ENCODE results near the gene HTRA2. TPM values are rescaled to one million over a fixed set of nuclear protein-coding genes. Genes with fewer than 3 reads are reported as not detected.

HTRA2 gene
- total and polyA plus RNA-seq, 4 donors = 32.0 to 57.3 (median 51.5) TPM

- WGBS (ENCODE audit: insufficient coverage) = 80% methylated on average over 4 of the region's 4 CpGs
- H3K9me3 ChIP-seq (ENCODE audit: control insufficient read depth, insufficient read depth, low read length) = no peaks in the 10 kb centered on the region
- no peaks in the 10 kb centered on the region for H3K27me3 ChIP-seq (ENCODE audit: control insufficient read depth, insufficient read depth, low read length)
These were observed 7.4 kb downstream of the HTRA2 start for GRCh38 chr2:74537140-74537539.

GRCh38 chr2:74538881-74539339 lies 9.2 kb downstream of the HTRA2 start:
- H3K4me1 ChIP-seq (ENCODE audit: control insufficient read depth, insufficient read depth, low read length) = no peaks in the 10 kb centered on the region
- peaks cover 31% of the 10 kb centered on the region for H3K36me3 ChIP-seq (ENCODE audit: control insufficient read depth, insufficient read depth, low read length)
- DNase-seq (ENCODE audit: low read depth in 4 of 6, low spot score in 6 of 6) = no peak
- H3K27ac ChIP-seq (ENCODE audit: low read depth, low read length) = no peak overlapping the region
- 85% methylated on average over 6 of the region's 7 CpGs for WGBS (ENCODE audit: insufficient coverage)
- H3K4me3 ChIP-seq (ENCODE audit: low read depth, low read length) = no peak overlapping the region
- no peaks in the 10 kb centered on the region for H3K9me3 ChIP-seq (ENCODE audit: control insufficient read depth, insufficient read depth, low read length)
- no peaks in the 10 kb centered on the region for H3K27me3 ChIP-seq (ENCODE audit: control insufficient read depth, insufficient read depth, low read length)

More at GRCh38 chr2:74537140-74537539, 7.4 kb downstream of the HTRA2 start:
- H3K4me3 ChIP-seq (ENCODE audit: low read depth, low read length) = no peak overlapping the region
- DNase-seq (ENCODE audit: low read depth in 4 of 6, low spot score in 6 of 6) = no peak
- no peak overlapping the region for H3K27ac ChIP-seq (ENCODE audit: low read depth, low read length)
- H3K36me3 ChIP-seq (ENCODE audit: control insufficient read depth, insufficient read depth, low read length) = peaks cover 47% of the 10 kb centered on the region
- no peaks in the 10 kb centered on the region for H3K4me1 ChIP-seq (ENCODE audit: control insufficient read depth, insufficient read depth, low read length)

GRCh38 chr2:74540291-74540690 lies 10.6 kb downstream of the HTRA2 start:
- WGBS (ENCODE audit: insufficient coverage) = 76% methylated on average over 5 of the region's 5 CpGs
- no peaks in the 10 kb centered on the region for H3K4me1 ChIP-seq (ENCODE audit: control insufficient read depth, insufficient read depth, low read length)
- H3K27me3 ChIP-seq (ENCODE audit: control insufficient read depth, insufficient read depth, low read length) = no peaks in the 10 kb centered on the region
- no peak overlapping the region for H3K4me3 ChIP-seq (ENCODE audit: low read depth, low read length)
- peaks cover 17% of the 10 kb centered on the region for H3K36me3 ChIP-seq (ENCODE audit: control insufficient read depth, insufficient read depth, low read length)
- DNase-seq (ENCODE audit: low read depth in 4 of 6, low spot score in 6 of 6) = no peak
- H3K9me3 ChIP-seq (ENCODE audit: control insufficient read depth, insufficient read depth, low read length) = no peaks in the 10 kb centered on the region
- no peak overlapping the region for H3K27ac ChIP-seq (ENCODE audit: low read depth, low read length)

GRCh38 chr2:74542978-74543377 lies 13.2 kb downstream of the HTRA2 start:
- Histone ChIP-seq H3K9me3 (ENCODE audit: control insufficient read depth, insufficient read depth, low read length) (no peaks in the 10 kb centered on the region), H3K27me3 (ENCODE audit: control insufficient read depth, insufficient read depth, low read length) (no peaks in the 10 kb centered on the region), H3K4me1 (ENCODE audit: control insufficient read depth, insufficient read depth, low read length) (no peaks in the 10 kb centered on the region), H3K4me3 (ENCODE audit: low read depth, low read length) (no peak overlapping the region), H3K27ac (ENCODE audit: low read depth, low read length) (no peak overlapping the region), H3K36me3 (ENCODE audit: control insufficient read depth, insufficient read depth, low read length) (peaks cover 3% of the 10 kb centered on the region)
- 100% methylated on average over 1 of the region's 1 CpG for WGBS (ENCODE audit: insufficient coverage)
- DNase-seq (ENCODE audit: low read depth in 4 of 6, low spot score in 6 of 6) = no peak

- Histone ChIP-seq H3K36me3 (ENCODE audit: control insufficient read depth, insufficient read depth, low read length) (peaks cover 5% of the 10 kb centered on the region), H3K4me1 (ENCODE audit: control insufficient read depth, insufficient read depth, low read length) (peaks cover 13% of the 10 kb centered on the region), H3K27ac (ENCODE audit: low read depth, low read length) (no peak overlapping the region), H3K27me3 (ENCODE audit: control insufficient read depth, insufficient read depth, low read length) (peaks cover 3% of the 10 kb centered on the region), H3K4me3 (ENCODE audit: low read depth, low read length) (no peak overlapping the region), H3K9me3 (ENCODE audit: control insufficient read depth, insufficient read depth, low read length) (no peaks in the 10 kb centered on the region)
- WGBS (ENCODE audit: insufficient coverage) = 95% methylated on average over 3 of the region's 3 CpGs
- no peak for DNase-seq (ENCODE audit: low read depth in 4 of 6, low spot score in 6 of 6)
These were observed 14.9 kb downstream of the HTRA2 start for GRCh38 chr2:74544634-74545033.

GRCh38 chr2:74546004-74546403 lies 16.3 kb downstream of the HTRA2 start:
- H3K27me3 ChIP-seq (ENCODE audit: control insufficient read depth, insufficient read depth, low read length) = peaks cover 3% of the 10 kb centered on the region
- no peak overlapping the region for H3K4me3 ChIP-seq (ENCODE audit: low read depth, low read length)
- peaks cover 20% of the 10 kb centered on the region for H3K4me1 ChIP-seq (ENCODE audit: control insufficient read depth, insufficient read depth, low read length)
- 75% methylated on average over 1 of the region's 3 CpGs for WGBS (ENCODE audit: insufficient coverage)
- no peaks in the 10 kb centered on the region for H3K9me3 ChIP-seq (ENCODE audit: control insufficient read depth, insufficient read depth, low read length)
- peaks cover 6% of the 10 kb centered on the region for H3K36me3 ChIP-seq (ENCODE audit: control insufficient read depth, insufficient read depth, low read length)
- DNase-seq (ENCODE audit: low read depth in 4 of 6, low spot score in 6 of 6) = no peak
- H3K27ac ChIP-seq (ENCODE audit: low read depth, low read length) = no peak overlapping the region

- Histone ChIP-seq H3K36me3 (ENCODE audit: control insufficient read depth, insufficient read depth, low read length) (peaks cover 6% of the 10 kb centered on the region), H3K4me1 (ENCODE audit: control insufficient read depth, insufficient read depth, low read length) (peaks cover 33% of the 10 kb centered on the region), H3K27me3 (ENCODE audit: control insufficient read depth, insufficient read depth, low read length) (peaks cover 6% of the 10 kb centered on the region), H3K27ac (ENCODE audit: low read depth, low read length) (peak overlapping the region; percentile 10), H3K4me3 (ENCODE audit: low read depth, low read length) (peak overlapping the region; percentile 55), H3K9me3 (ENCODE audit: control insufficient read depth, insufficient read depth, low read length) (no peaks in the 10 kb centered on the region)
- WGBS (ENCODE audit: insufficient coverage) = 8% methylated on average over 25 of the region's 26 CpGs
- peak in 2 of 6 donors; percentile 62 to 76 for DNase-seq (ENCODE audit: low read depth in 4 of 6, low spot score in 6 of 6)
These were observed 18.7 kb downstream of the HTRA2 start for GRCh38 chr2:74548285-74548899.

GRCh38 chr2:74548900-74549826 lies 19.4 kb downstream of the HTRA2 start:
- H3K9me3 ChIP-seq (ENCODE audit: control insufficient read depth, insufficient read depth, low read length) = no peaks in the 10 kb centered on the region
- peaks cover 41% of the 10 kb centered on the region for H3K4me1 ChIP-seq (ENCODE audit: control insufficient read depth, insufficient read depth, low read length)
- H3K27ac ChIP-seq (ENCODE audit: low read depth, low read length) = no peak overlapping the region
- WGBS (ENCODE audit: insufficient coverage) = 4% methylated on average over 85 of the region's 85 CpGs
- DNase-seq (ENCODE audit: low read depth in 4 of 6, low spot score in 6 of 6) = peak in 2 of 6 donors; percentile 60 to 61
- peaks cover 6% of the 10 kb centered on the region for H3K36me3 ChIP-seq (ENCODE audit: control insufficient read depth, insufficient read depth, low read length)
- peaks cover 7% of the 10 kb centered on the region for H3K27me3 ChIP-seq (ENCODE audit: control insufficient read depth, insufficient read depth, low read length)
- peak overlapping the region; percentile 55 for H3K4me3 ChIP-seq (ENCODE audit: low read depth, low read length)

- no peak for DNase-seq (ENCODE audit: low read depth in 4 of 6, low spot score in 6 of 6)
- Histone ChIP-seq H3K4me1 (ENCODE audit: control insufficient read depth, insufficient read depth, low read length) (peaks cover 52% of the 10 kb centered on the region), H3K9me3 (ENCODE audit: control insufficient read depth, insufficient read depth, low read length) (no peaks in the 10 kb centered on the region), H3K27me3 (ENCODE audit: control insufficient read depth, insufficient read depth, low read length) (peaks cover 13% of the 10 kb centered on the region), H3K36me3 (ENCODE audit: control insufficient read depth, insufficient read depth, low read length) (peaks cover 6% of the 10 kb centered on the region), H3K27ac (ENCODE audit: low read depth, low read length) (no peak overlapping the region), H3K4me3 (ENCODE audit: low read depth, low read length) (no peak overlapping the region)
- WGBS (ENCODE audit: insufficient coverage) = 73% methylated on average over 5 of the region's 7 CpGs
These were observed 20.5 kb downstream of the HTRA2 start for GRCh38 chr2:74550231-74550630.

Data from spinal cord (tissue), 10 donors.